Measurements from ENCODE around the gene DNMT3L.
"Not testable (repeated sequence)": the region's sequence is repeated elsewhere in the genome, so short reads cannot be mapped to it uniquely, and the experiment has no call there.

DNA sequence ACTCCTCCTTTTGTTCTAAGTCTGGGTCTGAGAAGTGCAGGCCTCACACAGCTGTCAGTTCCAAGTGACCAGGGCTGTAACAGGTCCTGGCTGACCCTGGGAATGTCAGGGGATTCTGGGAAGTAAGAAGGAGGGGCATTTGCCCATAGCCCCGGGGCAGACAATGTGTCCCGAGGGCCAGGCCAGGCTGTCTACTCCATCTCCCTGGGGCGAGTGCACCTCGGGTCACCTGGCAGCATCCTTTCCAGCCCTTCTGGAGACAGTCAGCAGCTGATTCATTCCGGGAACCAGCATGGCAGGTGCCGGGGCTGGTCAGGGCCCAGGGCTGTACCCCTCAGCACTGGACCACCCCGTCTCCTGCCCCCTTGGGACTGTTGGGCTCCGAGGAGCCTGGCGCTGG is 34.1 kb downstream of the DNMT3L start:
- TF ChIP-seq, protein P1, sequence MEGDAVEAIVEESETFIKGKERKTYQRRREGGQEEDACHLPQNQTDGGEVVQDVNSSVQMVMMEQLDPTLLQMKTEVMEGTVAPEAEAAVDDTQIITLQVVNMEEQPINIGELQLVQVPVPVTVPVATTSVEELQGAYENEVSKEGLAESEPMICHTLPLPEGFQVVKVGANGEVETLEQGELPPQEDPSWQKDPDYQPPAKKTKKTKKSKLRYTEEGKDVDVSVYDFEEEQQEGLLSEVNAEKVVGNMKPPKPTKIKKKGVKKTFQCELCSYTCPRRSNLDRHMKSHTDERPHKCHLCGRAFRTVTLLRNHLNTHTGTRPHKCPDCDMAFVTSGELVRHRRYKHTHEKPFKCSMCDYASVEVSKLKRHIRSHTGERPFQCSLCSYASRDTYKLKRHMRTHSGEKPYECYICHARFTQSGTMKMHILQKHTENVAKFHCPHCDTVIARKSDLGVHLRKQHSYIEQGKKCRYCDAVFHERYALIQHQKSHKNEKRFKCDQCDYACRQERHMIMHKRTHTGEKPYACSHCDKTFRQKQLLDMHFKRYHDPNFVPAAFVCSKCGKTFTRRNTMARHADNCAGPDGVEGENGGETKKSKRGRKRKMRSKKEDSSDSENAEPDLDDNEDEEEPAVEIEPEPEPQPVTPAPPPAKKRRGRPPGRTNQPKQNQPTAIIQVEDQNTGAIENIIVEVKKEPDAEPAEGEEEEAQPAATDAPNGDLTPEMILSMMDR (IDR thresholded peaks at IDR 0.05): not testable (repeated sequence)
- TF ChIP-seq EP300 (IDR thresholded peaks at IDR 0.05): not testable (repeated sequence)
